IPS DF 4.7 (cell line): Measurements from ENCODE around the gene CDH24.

Experiments used
- DNase-seq: peaks from one replicate; pipeline ENCODE4 v3.0.0-alpha.2; 2013; ENCODE audit warnings: low spot score; ENCODE audit errors: extremely low read depth

Gene CDH24, protein sequence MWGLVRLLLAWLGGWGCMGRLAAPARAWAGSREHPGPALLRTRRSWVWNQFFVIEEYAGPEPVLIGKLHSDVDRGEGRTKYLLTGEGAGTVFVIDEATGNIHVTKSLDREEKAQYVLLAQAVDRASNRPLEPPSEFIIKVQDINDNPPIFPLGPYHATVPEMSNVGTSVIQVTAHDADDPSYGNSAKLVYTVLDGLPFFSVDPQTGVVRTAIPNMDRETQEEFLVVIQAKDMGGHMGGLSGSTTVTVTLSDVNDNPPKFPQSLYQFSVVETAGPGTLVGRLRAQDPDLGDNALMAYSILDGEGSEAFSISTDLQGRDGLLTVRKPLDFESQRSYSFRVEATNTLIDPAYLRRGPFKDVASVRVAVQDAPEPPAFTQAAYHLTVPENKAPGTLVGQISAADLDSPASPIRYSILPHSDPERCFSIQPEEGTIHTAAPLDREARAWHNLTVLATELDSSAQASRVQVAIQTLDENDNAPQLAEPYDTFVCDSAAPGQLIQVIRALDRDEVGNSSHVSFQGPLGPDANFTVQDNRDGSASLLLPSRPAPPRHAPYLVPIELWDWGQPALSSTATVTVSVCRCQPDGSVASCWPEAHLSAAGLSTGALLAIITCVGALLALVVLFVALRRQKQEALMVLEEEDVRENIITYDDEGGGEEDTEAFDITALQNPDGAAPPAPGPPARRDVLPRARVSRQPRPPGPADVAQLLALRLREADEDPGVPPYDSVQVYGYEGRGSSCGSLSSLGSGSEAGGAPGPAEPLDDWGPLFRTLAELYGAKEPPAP

DNA sequence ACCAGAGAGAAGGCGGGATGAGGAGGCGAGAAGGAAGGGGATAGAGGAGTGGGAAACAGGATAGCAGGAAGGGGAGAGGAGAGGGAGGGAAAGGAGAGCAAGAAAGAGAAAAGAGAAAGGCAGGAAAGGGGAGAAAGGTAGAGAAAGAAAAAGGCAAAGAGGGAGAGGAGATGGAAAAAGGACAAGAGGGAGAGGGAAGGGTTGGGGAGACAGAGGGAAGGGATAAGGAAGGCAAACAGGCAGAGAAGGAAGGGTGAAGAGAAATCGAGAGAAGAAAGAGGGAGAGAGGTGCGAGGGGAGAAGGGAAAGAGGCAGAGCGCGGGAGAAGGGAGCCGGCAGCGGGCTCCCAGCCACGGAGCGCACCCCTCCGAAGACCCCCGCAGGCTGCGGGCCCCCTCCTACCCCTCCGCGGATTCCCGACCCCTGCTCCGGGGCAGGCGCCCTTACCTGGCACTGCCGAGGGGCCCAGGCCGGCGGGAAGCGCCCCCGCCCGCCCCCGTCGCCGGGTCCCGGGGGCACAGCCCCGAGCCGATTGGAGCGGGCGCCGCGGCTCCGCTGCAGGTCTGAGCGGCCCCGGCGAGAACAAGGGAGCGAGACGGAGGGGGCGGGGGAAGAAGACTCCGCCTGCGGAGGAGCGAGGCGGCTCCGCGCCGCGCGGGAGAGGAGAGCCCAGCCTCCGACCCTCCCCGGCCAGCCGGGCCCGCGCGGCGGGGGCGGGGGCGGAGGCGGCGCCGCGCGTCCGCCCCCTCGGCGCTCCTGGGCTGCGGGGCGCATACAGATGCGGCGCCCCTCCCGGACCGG, at the start of gene CDH24:
Gene CDH24, minus strand, starts transcription at position 565 of the 801 bp plus-strand sequence. CDS start 1,787 bp downstream, outside the sequence.
- DNase-seq = no peak

GRCh38 chr14:23106747-23107045, 49.4 kb upstream of the CDH24 start:
- DNase-seq = no peak

DNA sequence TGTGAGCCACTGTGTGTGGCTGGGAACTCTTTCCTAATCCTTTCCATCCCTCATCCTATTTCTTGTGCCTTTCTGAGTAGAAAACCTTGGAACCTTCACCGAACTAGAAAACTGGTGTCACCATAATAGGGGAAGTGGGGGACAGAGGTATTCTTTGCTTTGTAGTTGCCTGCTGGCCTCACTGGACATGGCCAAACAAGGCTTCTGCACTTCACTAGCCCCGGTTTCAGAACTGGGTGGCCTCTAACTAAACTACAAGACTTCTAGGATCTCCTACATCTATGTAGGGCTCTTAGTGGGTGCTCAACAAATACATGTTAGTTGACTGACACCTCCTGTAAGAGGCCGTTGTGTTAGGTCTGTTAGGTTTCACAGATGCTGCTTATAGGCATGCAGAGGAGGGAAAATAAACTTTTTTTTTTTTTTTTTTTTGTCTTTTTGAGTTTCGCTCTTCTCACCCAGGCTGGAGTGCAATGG, 48.1 kb upstream of the CDH24 start:
- no peak for DNase-seq

GRCh38 chr14:23104591-23105347, 47.4 kb upstream of the CDH24 start, which contains the start of gene CIROP:
Gene CIROP, minus strand, starts transcription at chr14:23104989. Its CDS starts 69 bp downstream, at chr14:23104920.
- no peak for DNase-seq

- no peak for DNase-seq
Observed at GRCh38 chr14:23104070-23104590, 46.8 kb upstream of the CDH24 start.

- no peak for DNase-seq
Observed at GRCh38 chr14:23103581-23103980, 46.3 kb upstream of the CDH24 start.

DNA sequence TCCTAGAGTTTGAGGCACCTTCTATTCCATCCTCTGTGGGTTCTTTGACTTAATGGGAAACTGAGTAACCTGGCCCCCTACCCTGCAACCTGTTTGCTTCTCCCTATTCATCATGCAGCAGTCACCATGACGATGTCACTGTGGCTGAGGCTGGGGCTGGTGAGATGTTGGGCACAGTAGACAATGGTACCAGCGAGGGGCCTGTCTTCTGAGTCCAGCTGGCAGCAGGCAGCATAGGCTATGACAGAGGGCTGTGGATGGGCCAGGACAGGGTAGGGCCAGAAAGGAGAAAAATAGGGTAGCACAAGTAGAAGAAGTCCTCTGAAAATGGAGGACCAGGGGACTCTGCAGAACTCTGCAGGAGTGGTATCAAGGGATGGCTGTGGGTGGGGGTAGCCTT, 45.5 kb upstream of the CDH24 start:
- no peak for DNase-seq

- DNase-seq = no peak
Observed at GRCh38 chr14:23101986-23102625, 44.8 kb upstream of the CDH24 start.

GRCh38 chr14:23101213-23101970, 44.1 kb upstream of the CDH24 start:
- no peak for DNase-seq

DNA sequence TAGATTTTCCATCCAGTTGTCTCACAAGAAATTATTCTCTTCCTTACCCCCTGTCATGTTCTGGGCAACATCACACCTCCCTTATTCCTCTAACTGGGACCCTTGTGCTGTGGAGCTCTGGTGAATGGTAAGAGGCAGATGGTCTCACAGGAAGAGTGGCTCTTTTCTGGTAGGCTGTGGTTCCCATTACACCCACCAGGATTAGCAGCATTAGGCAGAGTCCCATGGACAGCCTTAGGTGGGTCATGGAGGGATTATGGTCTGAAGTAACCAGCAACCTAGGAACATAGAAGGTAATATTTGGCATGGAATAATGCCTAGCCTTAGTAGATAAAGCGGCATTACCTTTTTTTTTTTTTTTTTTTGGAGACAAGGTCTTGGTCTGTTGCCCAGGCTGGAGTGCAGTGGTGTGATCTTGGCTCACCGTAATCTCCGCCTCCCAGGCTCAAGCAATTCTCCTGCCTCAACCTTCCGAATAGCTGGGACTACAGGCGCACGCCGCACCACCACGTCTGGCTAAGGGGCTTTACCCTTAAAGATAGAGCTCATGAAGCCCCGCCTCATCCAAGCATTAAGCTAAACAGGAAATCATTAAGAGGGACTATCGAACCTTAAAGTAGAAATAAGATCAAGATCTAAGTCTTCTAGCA, 42.0 kb upstream of the CDH24 start:
- no peak for DNase-seq

GRCh38 chr14:23097786-23098185, 40.5 kb upstream of the CDH24 start:
- no peak for DNase-seq

DNA sequence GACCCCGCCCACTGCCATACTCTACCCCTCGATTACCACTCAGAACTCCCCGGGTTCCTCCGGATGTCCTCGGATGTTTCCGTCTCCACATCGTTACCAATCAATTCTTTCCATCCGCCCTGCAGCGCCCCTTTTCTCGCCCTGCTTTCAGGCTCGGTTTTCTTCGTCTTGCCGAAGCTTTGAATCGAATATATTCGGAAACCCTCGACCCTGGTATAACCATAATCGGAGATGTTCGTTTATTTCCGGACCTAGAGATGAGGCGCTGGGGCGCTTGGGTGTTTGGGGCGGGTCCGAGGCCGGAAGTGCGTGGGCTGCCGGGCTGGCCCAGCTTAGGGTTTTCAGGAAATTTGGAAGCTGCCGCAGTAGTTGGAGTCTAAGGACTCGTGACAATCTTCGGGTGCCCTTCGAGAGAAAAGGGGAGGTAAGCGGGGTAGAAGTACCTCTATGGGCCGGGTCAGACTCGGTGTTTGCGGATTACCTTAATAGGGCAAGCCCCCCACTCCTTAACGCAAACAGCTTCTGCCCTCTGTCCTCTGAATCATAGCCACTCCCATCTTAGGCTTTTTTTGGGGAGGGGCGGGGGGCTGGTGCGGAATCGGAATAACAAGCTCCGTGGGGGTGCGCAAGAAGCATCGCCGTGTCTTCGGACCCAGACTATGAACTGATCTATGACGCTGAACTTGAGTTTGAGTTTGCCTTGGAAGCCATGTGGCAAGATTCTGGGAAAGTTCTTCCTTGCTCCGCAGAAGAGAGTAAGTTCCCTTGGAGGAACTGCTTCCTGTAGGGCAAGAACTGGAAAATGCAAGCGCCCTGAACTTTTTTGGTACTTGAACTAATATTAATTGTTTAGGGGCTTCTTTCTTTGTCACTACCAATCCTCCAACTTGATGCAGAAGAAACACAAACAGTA, 38.1 kb upstream of the CDH24 start, which contains the start of gene C14orf119:
Gene C14orf119, plus strand, starts transcription at position 310 of the 913 bp plus-strand sequence. CDS start 2,154 bp downstream, outside the sequence.
- DNase-seq = peak; percentile 98

GRCh38 chr14:23094666-23095195, 37.4 kb upstream of the CDH24 start, which contains the start of gene ACIN1:
Gene ACIN1, minus strand, starts transcription at chr14:23095136. Its CDS starts 24 bp downstream, at chr14:23095112.
- DNase-seq = no peak

DNA sequence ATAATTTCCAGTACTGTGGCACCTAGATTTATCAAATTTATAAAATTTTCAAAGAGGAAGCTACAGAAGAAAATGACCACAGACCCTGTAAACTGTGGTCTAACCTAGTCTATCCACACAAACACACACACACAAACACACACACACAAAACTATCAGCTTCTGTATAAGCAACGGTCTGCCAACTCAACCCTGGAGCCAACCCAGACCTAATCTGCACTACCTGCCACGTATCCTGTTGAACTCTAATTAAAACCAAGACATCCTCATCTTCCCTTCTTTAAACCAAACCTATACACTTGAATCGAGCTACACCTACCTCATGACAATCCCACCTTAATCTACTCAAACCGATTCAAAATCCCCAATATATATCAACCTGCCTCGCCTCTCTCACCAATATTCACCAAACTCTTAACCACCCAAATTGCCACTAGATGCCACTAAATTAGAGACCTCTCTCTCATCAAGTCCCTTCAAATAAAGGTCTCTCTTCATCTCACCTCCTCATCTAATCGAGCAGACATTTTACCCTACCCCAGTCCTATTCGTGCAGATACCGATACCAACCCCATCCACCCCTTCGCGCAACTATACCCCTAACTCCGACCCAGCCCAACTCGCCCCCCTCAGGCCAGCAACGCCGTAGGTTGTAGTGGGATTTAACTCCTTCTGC, 36.8 kb upstream of the CDH24 start:
- DNase-seq = no peak

GRCh38 chr14:23093526-23093925, 36.2 kb upstream of the CDH24 start:
- DNase-seq = no peak

- no peak for DNase-seq
Observed at GRCh38 chr14:23093104-23093503, 35.8 kb upstream of the CDH24 start.
